ENCODE measurements around the gene ZNF319.

Gene ZNF319

DNA sequence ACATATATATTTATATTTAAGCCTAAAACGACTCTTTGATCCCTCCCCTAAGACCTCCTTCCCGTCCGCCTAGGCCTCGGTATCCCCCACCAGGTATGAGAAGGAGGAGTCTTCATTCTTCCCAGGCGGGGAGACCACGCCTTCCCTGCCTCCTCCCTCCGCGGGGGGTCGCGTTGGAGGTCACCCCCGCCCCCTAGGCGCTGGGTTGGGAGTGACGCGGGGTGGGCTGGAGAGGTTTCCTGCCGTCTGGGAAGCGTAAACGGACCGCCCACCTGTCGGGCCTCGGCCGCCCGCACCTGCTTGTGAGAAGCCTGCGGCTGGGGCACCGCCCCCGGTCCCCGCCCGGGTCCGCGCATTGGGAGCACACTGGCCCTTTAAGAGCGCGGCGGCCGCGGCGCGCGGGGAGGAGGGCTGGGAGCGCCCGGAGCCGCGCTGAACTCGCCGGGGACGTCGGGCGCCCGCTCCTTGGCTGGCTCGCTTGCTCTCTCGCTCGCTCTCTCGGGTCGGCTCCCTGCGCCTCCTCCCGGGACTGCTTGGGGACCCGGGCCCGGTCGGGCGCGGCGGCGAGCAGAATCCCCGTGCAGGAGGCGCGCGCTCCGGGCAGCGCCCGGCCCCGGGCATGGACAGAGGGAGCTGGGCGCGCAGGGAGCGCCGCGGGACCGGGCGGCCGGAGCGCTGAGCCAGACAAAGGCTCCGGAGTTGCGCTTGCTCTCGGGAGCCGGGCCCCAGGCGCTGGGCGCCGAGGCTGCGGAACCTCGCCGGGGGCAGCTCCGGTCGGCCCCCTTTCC lies 25.1 kb upstream of the ZNF319 start, which contains the start of gene MMP15:
MMP15 (plus strand) TSS at position 404 of the 788 bp plus-strand sequence. CDS start 597 bp downstream, outside the sequence.
- TF ChIP-seq, protein P1, sequence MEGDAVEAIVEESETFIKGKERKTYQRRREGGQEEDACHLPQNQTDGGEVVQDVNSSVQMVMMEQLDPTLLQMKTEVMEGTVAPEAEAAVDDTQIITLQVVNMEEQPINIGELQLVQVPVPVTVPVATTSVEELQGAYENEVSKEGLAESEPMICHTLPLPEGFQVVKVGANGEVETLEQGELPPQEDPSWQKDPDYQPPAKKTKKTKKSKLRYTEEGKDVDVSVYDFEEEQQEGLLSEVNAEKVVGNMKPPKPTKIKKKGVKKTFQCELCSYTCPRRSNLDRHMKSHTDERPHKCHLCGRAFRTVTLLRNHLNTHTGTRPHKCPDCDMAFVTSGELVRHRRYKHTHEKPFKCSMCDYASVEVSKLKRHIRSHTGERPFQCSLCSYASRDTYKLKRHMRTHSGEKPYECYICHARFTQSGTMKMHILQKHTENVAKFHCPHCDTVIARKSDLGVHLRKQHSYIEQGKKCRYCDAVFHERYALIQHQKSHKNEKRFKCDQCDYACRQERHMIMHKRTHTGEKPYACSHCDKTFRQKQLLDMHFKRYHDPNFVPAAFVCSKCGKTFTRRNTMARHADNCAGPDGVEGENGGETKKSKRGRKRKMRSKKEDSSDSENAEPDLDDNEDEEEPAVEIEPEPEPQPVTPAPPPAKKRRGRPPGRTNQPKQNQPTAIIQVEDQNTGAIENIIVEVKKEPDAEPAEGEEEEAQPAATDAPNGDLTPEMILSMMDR (IDR thresholded peaks at IDR 0.05; ENCODE audit: low read depth, low read length), result no peak
- H3K4me1 ChIP-seq, result peaks cover 33% of the 10 kb centered on the region
- no peaks in the 10 kb centered on the region for H3K9me3 ChIP-seq
- H3K4me3 ChIP-seq (ENCODE audit: low read depth, low read length), result peak within 1 kb of the TSS; percentile 61
- DNase-seq, result peak; percentile 66
- peaks cover 39% of the 10 kb centered on the region for H3K27me3 ChIP-seq
- no peaks in the 10 kb centered on the region; the same call in 1 of the 2 replicates for H3K36me3 ChIP-seq

DNA sequence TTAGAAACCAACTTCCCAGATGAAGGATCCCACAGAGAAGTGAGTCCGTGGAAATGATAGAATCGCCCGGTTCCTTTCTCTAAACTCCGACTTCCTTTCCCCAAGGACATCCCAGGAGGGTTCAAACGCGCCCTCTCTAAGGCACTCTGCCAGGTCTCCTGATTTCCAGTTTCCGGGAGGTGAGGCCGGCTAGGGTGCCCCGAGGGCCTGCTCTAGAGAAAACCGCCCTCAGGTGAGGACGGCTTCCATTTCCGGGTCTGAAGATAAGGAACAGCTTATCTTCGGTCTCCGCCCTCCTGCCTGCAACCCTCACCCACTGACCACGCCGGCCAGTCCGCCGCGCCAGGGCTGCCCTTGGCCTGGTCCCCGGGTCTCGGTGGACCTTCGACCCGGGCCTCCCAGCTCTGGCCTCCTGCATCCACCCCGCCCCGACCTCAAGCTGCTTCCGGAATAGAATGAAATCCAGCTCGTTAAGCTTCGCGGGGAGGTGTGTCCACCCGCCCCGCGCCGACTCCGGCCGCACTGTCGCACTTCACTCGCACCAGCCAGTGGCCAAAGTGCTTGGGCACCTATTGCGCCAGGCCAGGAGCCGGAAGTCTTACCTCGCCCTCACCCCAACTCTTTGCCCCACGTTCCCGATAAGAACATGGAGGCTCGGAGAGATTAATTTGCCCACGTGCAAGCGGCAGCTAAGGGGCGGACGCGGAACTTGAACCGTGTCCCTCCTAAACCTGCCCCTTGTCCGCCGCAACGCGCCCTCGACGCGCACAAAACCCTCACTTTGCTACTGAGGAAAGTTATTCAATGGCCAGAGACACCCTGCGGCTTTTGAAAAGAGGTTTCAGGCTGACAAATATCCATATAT lies 24.2 kb upstream of the ZNF319 start:
- DNase-seq, result no peak
- peaks cover 39% of the 10 kb centered on the region for H3K27me3 ChIP-seq
- no peaks in the 10 kb centered on the region; the same call in 1 of the 2 replicates for H3K36me3 ChIP-seq
- no peaks in the 10 kb centered on the region for H3K9me3 ChIP-seq
- TF ChIP-seq, protein P1 (IDR thresholded peaks at IDR 0.05; ENCODE audit: low read depth, low read length), result no peak
- H3K4me3 ChIP-seq (ENCODE audit: low read depth, low read length), result peak overlapping the region; percentile 61
- peaks cover 33% of the 10 kb centered on the region for H3K4me1 ChIP-seq

DNA sequence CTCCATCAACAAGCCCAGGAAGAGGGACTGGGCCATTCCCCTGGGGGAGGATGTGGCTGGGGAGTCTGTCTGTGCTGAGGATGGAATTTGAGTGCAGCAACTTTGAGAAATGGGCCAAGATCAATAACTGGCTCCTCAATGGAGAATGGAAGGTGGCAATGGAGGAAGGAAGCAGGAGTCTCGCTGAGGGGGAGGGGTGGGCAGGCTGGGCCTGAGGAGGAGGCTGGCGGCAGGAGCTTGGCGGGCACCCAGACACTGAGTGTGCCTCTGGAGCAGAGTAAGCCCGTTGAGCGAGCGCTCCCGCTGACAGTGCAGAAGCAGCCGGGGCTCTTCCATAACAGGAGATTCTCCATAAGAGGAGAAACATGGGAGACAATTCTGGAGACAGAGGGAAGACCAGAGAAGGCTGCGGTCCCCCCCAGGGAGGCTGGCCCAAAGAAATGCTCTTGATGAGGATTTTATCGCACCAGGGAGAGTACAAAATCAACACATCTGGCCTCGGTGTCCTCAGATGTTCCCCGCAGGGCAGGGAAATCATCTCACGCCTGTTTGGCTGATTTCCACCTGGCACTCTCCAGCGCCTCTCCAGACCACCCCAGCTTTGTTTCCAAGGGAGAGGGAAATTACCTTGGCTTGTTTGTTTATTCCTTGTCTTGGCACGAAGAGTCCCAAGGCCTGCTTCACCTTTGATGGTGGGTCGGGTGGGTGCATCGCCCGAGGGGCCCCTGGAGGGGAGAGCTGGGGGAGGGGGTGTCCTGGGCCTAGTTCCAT lies 22.3 kb upstream of the ZNF319 start:
- H3K4me1 ChIP-seq, result peaks cover 33% of the 10 kb centered on the region
- peak overlapping the region; percentile 38 for H3K4me3 ChIP-seq (ENCODE audit: low read depth, low read length)
- TF ChIP-seq, protein P1 (IDR thresholded peaks at IDR 0.05; ENCODE audit: low read depth, low read length), result no peak
- peaks cover 39% of the 10 kb centered on the region for H3K27me3 ChIP-seq
- DNase-seq, result peak; percentile 77
- H3K36me3 ChIP-seq, result no peaks in the 10 kb centered on the region; the same call in 1 of the 2 replicates
- H3K9me3 ChIP-seq, result no peaks in the 10 kb centered on the region

DNA sequence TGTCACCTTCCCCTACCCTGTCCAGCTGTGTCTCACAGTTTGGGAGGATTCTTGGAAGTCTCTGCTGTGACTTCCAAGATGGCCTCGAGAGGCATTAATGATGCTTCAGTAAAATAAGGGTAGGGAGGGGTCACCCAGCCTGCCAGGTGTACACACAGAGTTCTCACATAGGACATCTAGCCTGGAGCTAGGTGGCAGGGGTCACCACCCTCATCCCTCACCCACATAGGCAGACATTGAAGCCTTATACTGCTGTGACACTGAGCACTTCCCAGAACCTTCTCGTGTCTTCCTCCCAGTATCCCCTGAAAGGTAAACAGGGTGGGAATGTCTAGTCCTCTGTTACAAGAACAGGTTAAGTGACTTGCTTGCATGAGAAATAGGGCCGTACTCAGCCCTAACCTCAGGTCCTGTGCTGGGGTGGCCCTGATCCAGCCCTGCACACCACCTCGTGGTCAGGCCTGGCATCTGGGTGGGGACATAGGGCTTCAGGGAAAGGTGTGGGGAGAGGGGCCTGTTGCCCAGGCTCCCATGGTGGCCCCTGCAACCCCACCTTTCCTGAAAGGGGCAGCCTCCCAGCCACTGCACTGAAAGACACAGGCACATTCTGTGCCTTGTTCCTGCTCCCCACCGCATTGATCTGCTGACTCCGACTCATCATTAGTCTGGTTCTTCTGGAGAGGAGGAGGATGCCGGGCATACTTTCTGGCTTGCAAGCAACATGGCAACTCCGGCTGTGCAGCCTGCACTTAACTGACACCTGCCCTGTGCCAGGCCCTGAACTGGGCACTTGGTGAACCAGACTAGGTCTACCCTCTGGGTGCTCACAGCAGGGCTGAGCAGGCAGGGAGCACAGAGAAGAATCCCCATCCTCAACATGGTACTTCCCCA lies 21.4 kb upstream of the ZNF319 start:
- peaks cover 33% of the 10 kb centered on the region for H3K27me3 ChIP-seq
- TF ChIP-seq, protein P1 (IDR thresholded peaks at IDR 0.05; ENCODE audit: low read depth, low read length), result no peak
- peaks cover 33% of the 10 kb centered on the region for H3K4me1 ChIP-seq
- no peaks in the 10 kb centered on the region; the same call in 1 of the 2 replicates for H3K36me3 ChIP-seq
- no peak overlapping the region for H3K4me3 ChIP-seq (ENCODE audit: low read depth, low read length)
- DNase-seq, result no peak
- no peaks in the 10 kb centered on the region for H3K9me3 ChIP-seq

Measured in BE2C (cell line).